Keratinocyte (primary cell): Measurements from ENCODE around the gene SYNJ1. TPM values are rescaled to one million over a fixed set of nuclear protein-coding genes. Genes with fewer than 3 reads are reported as not detected.

Experiments
- DNase-seq: peaks from one replicate; pipeline ENCODE4 v3.0.0-alpha.2; 2011; ENCODE audit warnings: low read depth, missing footprints, low spot score
- FAIRE-seq: peaks from 2 replicates; lab custom pipeline; 2011; peaks lifted over from hg19 to GRCh38; lab: Jason Lieb, UNC
- H2AFZ ChIP-seq: 2 replicates; pipeline ENCODE4 v1.6.0; 2012; ENCODE audit warnings: low read length, control low read depth, inconsistent platforms; ENCODE audit not compliant: control insufficient read depth
- H3K27ac ChIP-seq: 2 replicates; pipeline ENCODE4 v1.5.1; 2011; ENCODE audit warnings: low read length; ENCODE audit not compliant: control insufficient read depth, insufficient read depth
- H3K27me3 ChIP-seq: 3 replicates; pipeline ENCODE4 v1.6.0; 2011; ENCODE audit warnings: low read length; ENCODE audit not compliant: control insufficient read depth, insufficient read depth; ENCODE audit errors: extremely low read depth
- H3K36me3 ChIP-seq, 2 experiments: 2 replicates in 1 of 2; 3 replicates in 1 of 2; pipeline ENCODE4 v1.5.1; 2011; ENCODE audit warnings: low read length in 2 of 2, mild to moderate bottlenecking in 1 of 2; ENCODE audit not compliant: control insufficient read depth in 2 of 2, insufficient read depth in 2 of 2; ENCODE audit errors: extremely low read depth in 1 of 2
- H3K4me1 ChIP-seq: 3 replicates; pipeline ENCODE4 v1.5.1; 2011; ENCODE audit warnings: low read length; ENCODE audit not compliant: control insufficient read depth, insufficient read depth; ENCODE audit errors: extremely low read depth
- H3K4me2 ChIP-seq: 3 replicates; pipeline ENCODE4 v1.6.0; 2011; ENCODE audit warnings: low read depth, low read length; ENCODE audit not compliant: control insufficient read depth, insufficient read depth; ENCODE audit errors: extremely low read depth
- H3K4me3 ChIP-seq, 3 experiments: fragments of 200-600 bp in 1 of 3; sonication (generic) in 1 of 3; 2 replicates in 2 of 3; 3 replicates in 1 of 3; pipeline ENCODE4 v1.5.1; 2011 to 2016; ENCODE audit warnings: low read length in 3 of 3, mild to moderate bottlenecking in 3 of 3, control low read depth in 2 of 3, inconsistent platforms in 1 of 3, low read depth in 1 of 3, mixed read lengths in 1 of 3, mixed run types in 1 of 3, moderate library complexity in 1 of 3; ENCODE audit not compliant: control insufficient read depth in 2 of 3, insufficient read depth in 2 of 3; ENCODE audit errors: extremely low read depth in 1 of 3
- H3K79me2 ChIP-seq: 2 replicates; pipeline ENCODE4 v1.6.0; 2012; ENCODE audit warnings: low read length; ENCODE audit not compliant: control insufficient read depth, insufficient read depth
- H3K9ac ChIP-seq: 3 replicates; pipeline ENCODE4 v1.6.0; 2011; ENCODE audit warnings: low read length; ENCODE audit not compliant: control insufficient read depth, insufficient read depth; ENCODE audit errors: extremely low read depth
- H3K9me1 ChIP-seq: 3 replicates; pipeline ENCODE4 v1.6.0; 2011; ENCODE audit warnings: low read length; ENCODE audit not compliant: control insufficient read depth, insufficient read depth; ENCODE audit errors: extremely low read depth
- H3K9me3 ChIP-seq: 2 replicates; pipeline ENCODE4 v1.5.1; 2012; ENCODE audit warnings: low read depth, low read length; ENCODE audit not compliant: control insufficient read depth
- H4K20me1 ChIP-seq: 3 replicates; pipeline ENCODE4 v1.6.0; 2011; ENCODE audit warnings: low read length; ENCODE audit not compliant: control insufficient read depth, insufficient read depth; ENCODE audit errors: extremely low read depth
- EZH2 ChIP-seq: IDR thresholded peaks from one replicate; pipeline ENCODE4 v1.6.1; 2012; ENCODE audit warnings: inconsistent platforms, mild to moderate bottlenecking, low read length, moderate library complexity
- dilution Hi-C: fragments of 300-500 bp; cut with MboI; formaldehyde crosslinking; loops from one replicate; pipeline ENCODE4 v1.7.0; 2020; ENCODE audit warnings: low sequenced_read_pairs; ENCODE audit not compliant: extremely low pct_ligation_motif_present
- polyA plus RNA-seq, 5 experiments: library from polyadenylated mRNA; depleted of rRNA in 3 of 5; stranded (reverse) in 3 of 5; stranded (forward) in 1 of 5; unstranded in 1 of 5; fragments of >200 nt; gene quantifications; 1 replicate in 1 of 5; 2 replicates in 3 of 5; 3 replicates in 1 of 5; pipeline versions ENCODE4 v1.2.1 to v1.2.3, GENCODE V29; 2011 to 2012; ENCODE audit warnings: missing spikeins in 2 of 5, low read depth in 1 of 5, low replicate concordance in 1 of 5
- TF ChIP-seq, protein P1 (sequence below), 3 experiments: IDR thresholded peaks in 1 of 3; conservative IDR thresholded peaks in 1 of 3; optimal IDR thresholded peaks in 1 of 3; 2 replicates in 2 of 3; 3 replicates in 1 of 3; pipeline versions ENCODE3 to v1.5.1; 2011; ENCODE audit warnings: low read length in 3 of 3, mild to moderate bottlenecking in 3 of 3, moderate library complexity in 2 of 3, control low read depth in 1 of 3, inconsistent platforms in 1 of 3; ENCODE audit not compliant: insufficient read depth in 2 of 3; ENCODE audit errors: extremely low read depth in 1 of 3

SYNJ1 gene
- polyA plus RNA-seq, 1 donor (not counting 4 experiments of a cell fraction or from before 2014, with no cell fraction given): 4.9 TPM

DNA sequence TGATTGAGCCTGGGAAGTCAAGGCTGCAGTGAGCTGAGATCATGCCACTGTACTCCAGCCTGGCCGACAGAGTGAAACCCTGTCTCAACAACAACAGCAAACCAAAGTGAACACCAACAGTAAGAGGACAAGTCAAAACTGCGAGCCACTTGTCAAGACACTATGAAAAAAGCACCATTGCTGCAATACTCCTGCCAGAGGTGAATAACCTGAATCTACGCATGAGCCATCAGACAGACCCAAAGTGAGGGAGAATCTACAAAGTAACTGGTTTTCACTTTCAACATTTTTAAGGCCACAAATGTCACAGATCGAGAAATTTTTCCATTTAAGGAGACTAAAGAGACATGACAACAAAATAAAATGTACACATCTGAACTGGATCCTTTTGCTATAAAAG, 21.9 kb downstream of the SYNJ1 start:
- dilution Hi-C loops: no loop called here
- Histone ChIP-seq H3K4me1 (peaks cover 8% of the 10 kb centered on the region), H3K9me1 (no peaks in the 10 kb centered on the region), H2AFZ (no peak overlapping the region), H4K20me1 (no peaks in the 10 kb centered on the region), H3K79me2 (no peaks in the 10 kb centered on the region), H3K9ac (no peak overlapping the region), H3K36me3 (no peaks in the 10 kb centered on the region), H3K27ac (no peak overlapping the region), H3K4me2 (no peak overlapping the region), H3K4me3 (no peak overlapping the region), H3K27me3 (no peaks in the 10 kb centered on the region), H3K9me3 (no peaks in the 10 kb centered on the region)
- FAIRE-seq: no peak
- no peak for DNase-seq
- TF ChIP-seq, protein P1, sequence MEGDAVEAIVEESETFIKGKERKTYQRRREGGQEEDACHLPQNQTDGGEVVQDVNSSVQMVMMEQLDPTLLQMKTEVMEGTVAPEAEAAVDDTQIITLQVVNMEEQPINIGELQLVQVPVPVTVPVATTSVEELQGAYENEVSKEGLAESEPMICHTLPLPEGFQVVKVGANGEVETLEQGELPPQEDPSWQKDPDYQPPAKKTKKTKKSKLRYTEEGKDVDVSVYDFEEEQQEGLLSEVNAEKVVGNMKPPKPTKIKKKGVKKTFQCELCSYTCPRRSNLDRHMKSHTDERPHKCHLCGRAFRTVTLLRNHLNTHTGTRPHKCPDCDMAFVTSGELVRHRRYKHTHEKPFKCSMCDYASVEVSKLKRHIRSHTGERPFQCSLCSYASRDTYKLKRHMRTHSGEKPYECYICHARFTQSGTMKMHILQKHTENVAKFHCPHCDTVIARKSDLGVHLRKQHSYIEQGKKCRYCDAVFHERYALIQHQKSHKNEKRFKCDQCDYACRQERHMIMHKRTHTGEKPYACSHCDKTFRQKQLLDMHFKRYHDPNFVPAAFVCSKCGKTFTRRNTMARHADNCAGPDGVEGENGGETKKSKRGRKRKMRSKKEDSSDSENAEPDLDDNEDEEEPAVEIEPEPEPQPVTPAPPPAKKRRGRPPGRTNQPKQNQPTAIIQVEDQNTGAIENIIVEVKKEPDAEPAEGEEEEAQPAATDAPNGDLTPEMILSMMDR (optimal IDR thresholded peaks at IDR 0.05 in 1 of 3, IDR thresholded peaks at IDR 0.05 in 1 of 3, conservative IDR thresholded peaks at IDR 0.05 in 1 of 3; ENCODE audit: extremely low read depth in 1 of 3, insufficient read depth in 2 of 3, low read length in 3 of 3): no peak
- TF ChIP-seq EZH2: no peak

DNA sequence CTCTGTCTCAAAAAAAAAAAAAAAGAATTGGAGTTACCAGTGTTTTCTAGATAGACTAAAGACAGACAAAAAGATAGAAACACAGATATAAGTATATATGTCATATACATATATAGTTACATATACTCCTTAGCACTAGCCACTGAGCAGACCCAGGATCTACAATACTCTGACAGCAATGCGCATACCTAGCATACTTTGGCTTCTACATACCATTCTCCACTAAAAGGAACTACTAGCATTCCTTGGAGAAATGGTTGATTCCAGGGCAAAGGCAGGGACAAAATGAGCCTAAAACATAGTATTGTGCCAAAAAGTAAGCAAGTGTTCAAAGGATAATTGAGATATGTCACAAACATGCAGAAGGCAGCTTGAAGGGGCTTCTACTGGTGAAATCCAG, 22.7 kb downstream of the SYNJ1 start:
- dilution Hi-C loops: no loop called here
- H3K4me2 ChIP-seq: no peak overlapping the region
- no peak overlapping the region for H3K9ac ChIP-seq
- FAIRE-seq (no peak), DNase-seq (no peak)
- no peak overlapping the region for H3K27ac ChIP-seq
- H3K9me3 ChIP-seq: no peaks in the 10 kb centered on the region
- no peak for TF ChIP-seq EZH2
- TF ChIP-seq, protein P1 (optimal IDR thresholded peaks at IDR 0.05 in 1 of 3, IDR thresholded peaks at IDR 0.05 in 1 of 3, conservative IDR thresholded peaks at IDR 0.05 in 1 of 3; ENCODE audit: extremely low read depth in 1 of 3, insufficient read depth in 2 of 3, low read length in 3 of 3): no peak
- no peaks in the 10 kb centered on the region for H4K20me1 ChIP-seq
- H2AFZ ChIP-seq: no peak overlapping the region
- H3K79me2 ChIP-seq: no peaks in the 10 kb centered on the region
- peaks cover 8% of the 10 kb centered on the region for H3K4me1 ChIP-seq
- H3K4me3 ChIP-seq: no peak overlapping the region
- H3K9me1 ChIP-seq: no peaks in the 10 kb centered on the region
- no peaks in the 10 kb centered on the region for H3K36me3 ChIP-seq
- no peaks in the 10 kb centered on the region for H3K27me3 ChIP-seq
